HG02840 (cell line): Measurements from ENCODE around the gene NDST1.

Experiments used
- ATAC-seq: cut with Tn5 transposase; IDR thresholded peaks from one replicate; pipeline ENCODE4 v1.9.1; 2021; ENCODE audit warnings: mild to moderate bottlenecking, moderate library complexity, moderate number of reproducible peaks; ENCODE audit not compliant: unreplicated experiment, low FRiP score

NDST1 gene

DNA sequence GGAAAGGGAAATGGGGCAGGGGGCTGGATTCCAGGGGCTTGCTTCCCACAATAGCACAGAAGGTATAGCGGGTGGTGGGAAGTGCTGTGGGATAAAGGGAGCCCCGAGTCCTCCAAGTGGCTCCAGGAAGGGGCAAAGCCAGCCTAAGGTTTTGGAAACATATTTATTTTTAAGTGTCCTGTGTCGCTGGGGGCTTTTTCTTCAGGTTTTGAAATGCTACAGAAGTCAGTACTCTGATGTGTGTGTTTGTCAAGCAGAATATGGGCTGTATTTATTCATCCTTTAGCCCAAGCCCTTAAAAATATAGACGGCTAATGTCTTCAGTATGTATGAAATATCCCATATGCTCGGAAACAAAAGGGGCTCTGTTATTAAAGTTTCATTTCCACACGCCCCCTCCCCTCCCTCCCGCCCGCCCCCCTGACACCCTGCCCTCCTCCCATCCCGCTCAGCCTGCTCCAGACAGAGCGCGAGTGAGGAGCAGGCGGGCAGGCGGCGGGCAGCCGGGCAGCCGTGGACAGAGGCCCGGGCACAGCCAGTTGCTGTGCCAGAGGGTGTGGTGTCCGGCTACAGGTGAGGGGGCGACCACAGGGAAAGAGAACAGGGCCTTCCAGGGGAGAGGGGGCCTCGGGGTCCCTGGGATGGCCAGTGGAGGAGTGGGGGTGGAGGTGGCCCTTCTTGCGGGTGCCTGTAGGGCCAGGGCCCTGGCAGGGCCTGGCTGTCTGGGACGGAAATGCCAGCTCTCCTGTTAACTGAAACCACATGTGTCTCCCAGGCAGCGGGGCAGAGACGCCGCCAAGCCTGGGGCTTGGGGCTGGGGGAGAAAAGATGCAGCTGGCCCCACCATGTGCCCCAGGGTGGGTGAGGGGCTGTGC is 92.9 kb downstream of the NDST1 start:
- ATAC-seq: no peak

DNA sequence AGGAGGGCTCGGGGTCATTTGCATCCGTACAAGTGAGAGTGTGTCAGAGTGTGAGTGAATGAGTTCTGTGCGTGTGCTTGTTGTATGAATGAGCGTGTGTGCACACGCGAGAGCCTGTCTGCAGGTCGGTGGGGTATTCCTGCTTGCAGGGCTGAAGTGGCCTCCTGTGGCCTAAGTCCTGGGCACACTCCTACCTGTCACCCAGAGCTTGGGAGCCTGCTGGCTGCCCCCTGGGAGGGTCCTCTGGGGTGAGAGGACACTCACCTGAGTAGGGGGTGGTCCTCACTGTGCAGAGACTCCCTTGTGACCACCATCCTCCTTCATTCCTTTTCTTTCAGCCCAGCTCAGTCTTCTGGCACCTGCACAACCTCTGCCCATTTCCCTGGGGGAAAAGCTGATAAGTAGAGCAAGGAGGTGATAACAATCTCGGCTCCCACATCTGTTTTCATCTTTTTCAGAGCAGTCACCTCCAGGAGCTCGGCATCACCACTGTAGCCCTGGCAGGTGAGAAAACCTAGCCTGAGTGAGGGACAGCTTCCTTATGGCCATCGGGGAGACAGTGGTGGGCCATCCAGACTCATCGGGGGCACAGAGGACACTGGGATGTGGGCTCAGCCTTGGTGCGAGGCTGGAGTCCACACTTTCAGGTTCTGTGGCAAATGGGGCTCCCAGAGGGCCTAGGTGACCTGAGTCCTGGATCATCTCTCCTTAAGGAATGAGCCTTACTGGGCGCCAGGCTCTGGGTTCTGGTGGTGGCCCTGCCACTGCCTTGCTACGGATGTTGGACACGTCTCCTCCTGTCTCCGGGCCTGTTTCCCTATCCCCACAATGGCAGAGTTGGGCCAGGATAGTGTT is 93.8 kb downstream of the NDST1 start:
- no peak for ATAC-seq

DNA sequence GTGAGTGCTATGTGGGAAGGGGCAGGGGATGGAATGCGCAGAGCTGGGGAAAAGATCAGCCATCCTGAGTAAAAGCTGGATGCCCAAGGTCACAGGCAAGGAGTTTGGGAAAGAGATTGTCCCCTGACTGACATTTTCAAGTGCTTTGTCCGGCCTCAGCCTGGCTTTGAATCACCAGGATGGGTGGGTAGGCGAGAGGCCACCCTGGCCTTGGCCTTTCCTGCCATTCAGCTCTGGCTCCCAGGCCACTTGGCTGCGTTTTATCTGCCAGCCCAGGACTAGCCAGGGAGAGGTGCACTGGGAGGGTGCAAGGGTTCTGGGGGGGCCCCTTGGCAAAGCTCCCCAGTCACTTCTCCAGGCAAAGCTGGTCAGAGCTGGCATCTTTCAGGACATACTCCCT is 95.1 kb downstream of the NDST1 start:
- ATAC-seq: no peak

DNA sequence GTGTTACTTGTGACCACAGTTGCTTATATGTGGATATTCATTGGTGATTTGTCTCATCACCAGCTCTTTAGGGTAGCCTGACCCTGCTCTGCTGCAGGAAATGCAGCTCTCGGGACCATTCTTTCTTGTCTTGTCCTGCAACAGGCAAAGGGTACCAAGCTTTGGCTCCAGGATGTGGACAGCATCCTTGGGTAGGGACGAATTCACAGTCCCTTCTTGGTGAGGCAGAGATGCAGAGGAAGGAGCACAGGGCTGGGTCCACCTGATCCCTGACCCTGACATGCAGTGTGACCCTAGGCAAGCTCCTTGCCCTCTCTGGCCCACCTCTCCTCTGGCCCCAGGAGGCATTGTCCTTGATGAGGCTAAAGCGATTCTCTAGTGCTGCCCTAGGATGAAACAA is 95.6 kb downstream of the NDST1 start:
- ATAC-seq: no peak

- ATAC-seq: no peak
Observed at GRCh38 chr5:150604010-150604409, 96.1 kb downstream of the NDST1 start.

GRCh38 chr5:150604894-150605440 is 97.0 kb downstream of the NDST1 start:
- ATAC-seq: no peak

DNA sequence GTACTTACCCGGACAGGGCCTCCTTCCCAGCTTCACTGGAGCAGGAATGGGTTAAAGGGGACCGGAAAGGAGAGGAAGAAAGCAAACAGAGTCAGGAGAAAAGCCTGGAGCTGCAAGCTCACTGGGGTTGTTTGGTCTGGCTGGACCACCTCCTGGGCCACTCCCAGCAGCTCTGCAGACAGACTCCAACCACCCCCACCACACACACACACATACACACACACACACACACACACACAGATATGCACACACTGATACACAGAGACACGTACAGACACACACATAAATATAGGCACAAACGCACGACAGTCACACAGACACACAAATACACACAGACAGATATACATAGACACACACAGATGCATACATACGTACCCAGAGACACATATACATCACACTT is 97.6 kb downstream of the NDST1 start:
- ATAC-seq: no peak

DNA sequence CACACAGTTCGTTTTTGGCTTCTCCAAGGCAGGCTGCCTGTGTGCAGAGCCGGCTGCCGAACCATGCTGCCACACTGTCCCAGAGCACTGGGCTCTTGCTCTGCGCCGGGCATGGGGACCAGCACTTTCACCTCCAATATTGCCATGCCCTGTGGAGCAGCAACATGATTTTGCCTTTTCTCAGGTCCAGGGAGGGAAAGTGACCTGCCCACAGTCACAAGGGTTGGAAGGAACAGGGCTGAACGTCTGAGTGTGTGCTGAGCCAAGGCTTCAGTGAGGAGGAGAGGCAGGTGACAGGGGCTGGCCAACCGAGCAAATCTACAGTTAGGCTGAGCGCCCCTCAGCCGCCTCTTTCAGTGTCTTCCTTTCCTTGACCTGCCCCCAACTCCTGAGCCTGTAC is 98.5 kb downstream of the NDST1 start:
- no peak for ATAC-seq

- no peak for ATAC-seq
Observed at GRCh38 chr5:150607105-150607504, 99.2 kb downstream of the NDST1 start.
